T-helper 1 cell treated with Interleukin-12 subunit alpha and Interleukin-12 subunit beta and Interleukin-4 antibody, amounts not matched to agents 30 ng/mL and 1 ng/mL, for 36 hours (primary cell): ENCODE measurements around the gene OR8B4. TPM values are rescaled to one million over a fixed set of nuclear protein-coding genes. Genes with fewer than 3 reads are reported as not detected.
"Not testable (repeated sequence)": the region's sequence is repeated elsewhere in the genome, so short reads cannot be mapped to it uniquely, and the experiment has no call there.

Experiments used
- intact Hi-C: fragments of 100-400 bp; cut with micrococcal nuclease; formaldehyde crosslinking; loops from one replicate; pipeline ENCODE4 v1.15.1; 2024
- total RNA-seq: library from RNA; stranded (reverse); gene quantifications from 2 replicates; pipeline ENCODE4 v1.2.3, GENCODE V29; 2022

OR8B4 gene
- total RNA-seq, 1 donor from 2014 or later = not detected

DNA sequence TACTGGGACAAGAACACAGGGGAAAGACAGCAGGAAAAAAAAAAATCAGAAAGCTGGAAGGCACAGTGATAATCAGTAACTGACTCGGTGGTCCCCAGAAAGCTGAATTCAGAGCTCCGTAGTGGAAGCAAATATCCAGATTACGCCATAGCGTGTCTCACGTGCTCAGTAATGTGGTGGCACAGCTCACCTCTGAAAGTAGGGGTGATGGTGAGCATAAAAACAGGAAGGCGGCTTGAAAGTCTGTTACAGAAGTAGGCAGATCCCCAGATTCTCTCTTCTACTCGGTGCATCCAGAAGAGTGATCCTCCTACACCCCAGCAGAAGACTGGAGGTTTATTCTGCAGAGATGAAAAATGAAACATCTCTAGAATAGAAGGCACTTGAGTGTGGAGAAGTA lies 14.8 kb downstream of the OR8B4 start:
- intact Hi-C loops = no loop called here

DNA sequence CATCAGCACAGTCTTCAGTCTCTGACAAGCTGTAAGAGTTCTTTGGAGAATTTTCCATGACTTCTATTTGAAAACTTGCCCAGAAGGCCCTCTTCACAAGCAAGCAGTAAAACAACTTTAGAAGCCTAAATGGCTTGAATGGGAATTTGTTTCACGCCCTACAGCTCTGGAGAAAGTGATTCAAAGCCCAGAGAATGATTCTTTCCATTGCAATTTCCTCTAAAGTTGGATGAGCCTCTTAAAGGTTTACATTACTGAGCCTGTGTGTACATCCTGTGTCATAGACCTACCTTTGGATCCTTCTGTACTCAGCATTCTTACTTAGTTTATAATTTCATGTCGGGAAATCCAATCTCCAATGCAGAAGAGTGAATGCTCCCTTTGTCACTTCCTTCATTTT lies 19.1 kb downstream of the OR8B4 start:
- intact Hi-C loops = no loop called here

GRCh38 chr11:124403186-124403585 lies 21.5 kb downstream of the OR8B4 start:
- intact Hi-C loops = loop anchor here (2.0 to 5.0 kb wide), 2 partner anchors 332 to 434 kb away; no protein-coding TSS in a partner anchor

DNA sequence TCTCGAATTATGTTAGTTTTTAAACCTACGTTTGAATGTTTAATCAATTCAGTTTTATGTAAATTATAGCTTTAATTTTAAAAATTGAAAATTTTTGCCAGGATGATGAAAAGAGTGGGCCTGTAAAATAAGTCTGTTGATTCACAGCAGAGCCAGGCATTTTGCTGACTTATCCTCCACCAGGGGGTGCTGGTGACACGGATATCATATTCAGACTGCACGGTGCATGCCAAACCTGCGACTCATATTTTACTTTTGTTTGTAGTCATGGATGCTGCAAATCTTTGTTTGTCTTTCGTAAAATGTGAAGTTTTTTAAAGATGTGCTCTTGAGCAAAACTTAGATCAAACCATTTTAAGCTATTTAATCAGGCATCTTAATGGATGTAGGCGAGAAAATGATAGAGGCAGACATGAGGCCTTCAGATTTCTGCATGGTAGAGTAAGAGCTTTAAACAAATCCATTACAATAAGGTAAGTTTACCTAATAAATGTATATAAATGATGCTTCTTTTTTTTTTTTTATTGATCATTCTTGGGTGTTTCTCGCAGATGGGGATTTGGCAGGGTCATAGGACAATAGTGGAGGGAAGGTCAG lies 22.2 kb downstream of the OR8B4 start:
- intact Hi-C loops = loop anchor here (1.0 to 5.0 kb wide), 3 partner anchors 184 to 435 kb away; no protein-coding TSS in a partner anchor

- intact Hi-C loops = no loop called here
These were observed 25.7 kb downstream of the OR8B4 start, which contains the start of gene OR8B3 for GRCh38 chr11:124398924-124399323. OR8B3 (minus strand) TSS chr11:124399024; CDS start chr11:124397351, 1,673 bp downstream.

GRCh38 chr11:124396847-124397246 lies 27.8 kb downstream of the OR8B4 start:
- intact Hi-C loops = not testable (repeated sequence)

DNA sequence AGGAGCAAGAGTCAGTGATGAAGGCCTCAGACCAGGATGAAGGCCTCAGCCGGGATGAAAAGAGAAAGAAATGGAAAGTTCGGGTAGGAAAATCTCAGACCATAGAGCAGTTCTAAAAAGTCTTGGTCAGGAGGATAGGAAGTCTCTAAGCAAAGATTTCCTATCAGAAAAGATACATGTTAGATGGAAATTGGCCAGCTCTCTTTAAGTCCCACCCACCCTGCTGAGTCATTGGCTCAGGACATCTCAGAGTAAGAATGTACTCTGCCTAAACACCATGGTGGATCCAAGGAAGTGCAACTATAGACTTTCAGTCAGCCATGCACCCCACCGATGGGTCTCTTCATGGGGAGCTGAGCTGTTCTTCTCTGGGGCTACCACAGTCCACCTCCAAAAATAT lies 30.3 kb downstream of the OR8B4 start:
- intact Hi-C loops = no loop called here

- intact Hi-C loops = no loop called here
These were observed 40.3 kb downstream of the OR8B4 start, which contains the start of gene OR8B2 for GRCh38 chr11:124384399-124384798. OR8B2 (minus strand) TSS chr11:124384499; CDS start chr11:124383343, 1,156 bp downstream.

- intact Hi-C loops = not testable (repeated sequence)
These were observed 41.8 kb downstream of the OR8B4 start for GRCh38 chr11:124382857-124383256.

DNA sequence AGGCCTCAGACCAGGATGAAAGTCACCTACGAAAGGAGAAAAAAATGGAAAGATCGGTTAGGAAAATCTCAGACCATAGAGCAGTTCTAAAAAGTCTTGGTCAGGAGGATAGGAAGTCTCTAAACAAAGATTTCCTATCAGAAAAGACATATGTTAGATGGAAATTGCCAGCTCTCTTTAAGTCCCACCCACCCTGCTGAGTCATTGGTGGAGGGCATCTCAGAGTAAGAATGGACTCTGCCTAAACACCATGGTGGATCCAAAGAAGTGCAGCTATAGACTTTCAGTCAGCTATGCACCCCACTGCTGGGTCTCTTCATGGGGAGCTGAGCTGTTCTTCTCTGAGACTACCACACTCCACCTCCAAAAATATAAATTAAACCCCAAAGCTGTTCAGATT lies 44.1 kb downstream of the OR8B4 start:
- intact Hi-C loops = no loop called here

GRCh38 chr11:124376280-124376679 lies 48.4 kb downstream of the OR8B4 start:
- intact Hi-C loops = no loop called here

Other genes starting within 250 kb of the OR8B4 start
- gene OR10D3, start 241.5 kb downstream of the OR8B4 start, total RNA-seq = not detected in 2 replicates
- gene OR8G1, start 183.8 kb downstream of the OR8B4 start, total RNA-seq = not detected in 2 replicates
- gene OR8G5, start 168.5 kb downstream of the OR8B4 start, total RNA-seq = not detected in 2 replicates
- not detected in 2 replicates for gene OR8D1, start 110.9 kb downstream of the OR8B4 start, total RNA-seq
- gene OR8D2, start 104.7 kb downstream of the OR8B4 start, total RNA-seq = not detected in 2 replicates
- not detected in 2 replicates for gene OR8B2, start 40.4 kb downstream of the OR8B4 start, total RNA-seq
- gene OR8B3, start 25.8 kb downstream of the OR8B4 start, total RNA-seq = not detected in 2 replicates
- not detected in 2 replicates for gene OR8B8, start 20.8 kb upstream of the OR8B4 start, total RNA-seq
- gene OR8B12, start 118.8 kb upstream of the OR8B4 start, total RNA-seq = not detected in 2 replicates
- gene OR8A1, start 145.1 kb upstream of the OR8B4 start, total RNA-seq = not detected in 2 replicates
- not detected in 2 replicates for gene PANX3, start 186.6 kb upstream of the OR8B4 start, total RNA-seq
- gene TBRG1, start 198.0 kb upstream of the OR8B4 start, total RNA-seq = 36.3 and 37.3 TPM in 2 replicates
- 5.9 and 6.2 TPM in 2 replicates for gene SIAE, start 248.9 kb upstream of the OR8B4 start, total RNA-seq
- 1.8 and 3.4 TPM in 2 replicates for gene SPA17, start 249.0 kb upstream of the OR8B4 start, total RNA-seq